NOMO-1 treated with dmso at 0.1 percent for 144 hours (cell line): ENCODE results near the gene BICD2.
A peak's percentile ranks its signal among the peaks of the same experiment; 100 is the strongest.
"Not testable (repeated sequence)": the region's sequence is repeated elsewhere in the genome, so short reads cannot be mapped to it uniquely, and the experiment has no call there.

Source experiments
- DNase-seq: peaks from one replicate; lab custom pipeline; 2025; ENCODE audit not compliant: unreplicated experiment; lab: John Stamatoyannopoulos, UW

The BICD2 gene

DNA sequence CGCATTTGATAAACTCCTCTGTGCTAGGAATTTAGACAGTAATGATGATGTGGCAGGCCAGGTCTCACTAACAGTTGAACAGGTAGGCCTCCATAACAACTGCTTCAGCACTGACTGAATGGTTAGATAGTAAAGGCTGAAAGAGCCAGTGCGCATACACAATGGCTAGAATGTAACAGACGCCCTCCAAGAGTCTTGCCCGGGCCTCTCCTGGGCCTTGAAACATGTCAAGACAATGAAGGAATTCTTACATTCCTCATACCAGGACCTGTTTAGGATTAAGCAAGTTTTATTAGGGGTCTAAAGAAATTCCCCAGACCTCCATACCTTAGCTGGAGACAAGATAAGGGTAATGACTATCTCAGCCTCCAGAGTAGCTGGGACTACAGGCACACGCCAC is 6.7 kb upstream of the BICD2 start:
- DNase-seq: no peak

DNA sequence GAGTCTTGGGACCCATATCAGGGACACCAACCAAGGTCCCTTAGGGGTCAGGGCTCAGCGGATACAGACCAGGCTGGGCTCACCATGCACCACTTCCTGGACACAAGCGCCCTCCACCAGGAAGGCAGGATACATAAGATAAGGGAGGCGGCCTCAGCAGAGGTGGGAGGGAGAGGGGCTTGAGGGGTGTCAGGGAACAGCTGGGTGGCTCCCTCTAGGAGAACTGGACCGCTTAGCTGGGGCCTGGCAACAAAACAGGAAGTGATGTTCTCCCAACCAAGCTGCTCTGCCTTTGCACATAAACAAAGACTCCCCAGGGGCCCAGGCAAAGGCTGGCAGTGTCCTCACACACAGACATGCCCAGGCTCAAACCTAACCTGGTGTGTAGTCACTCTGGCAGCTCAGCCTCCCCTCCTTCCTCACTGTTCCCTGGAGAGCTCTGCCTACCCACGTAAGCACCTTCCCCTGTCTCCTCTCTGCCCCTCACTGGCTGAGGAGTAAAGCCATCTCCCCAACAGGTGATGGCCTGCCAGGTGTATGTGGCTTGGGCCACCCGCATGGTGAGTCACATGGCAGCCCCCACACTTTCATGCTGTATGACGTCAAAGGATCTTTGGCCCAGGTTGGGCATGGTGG is 5.8 kb upstream of the BICD2 start:
- peak; percentile 38 for DNase-seq

DNA sequence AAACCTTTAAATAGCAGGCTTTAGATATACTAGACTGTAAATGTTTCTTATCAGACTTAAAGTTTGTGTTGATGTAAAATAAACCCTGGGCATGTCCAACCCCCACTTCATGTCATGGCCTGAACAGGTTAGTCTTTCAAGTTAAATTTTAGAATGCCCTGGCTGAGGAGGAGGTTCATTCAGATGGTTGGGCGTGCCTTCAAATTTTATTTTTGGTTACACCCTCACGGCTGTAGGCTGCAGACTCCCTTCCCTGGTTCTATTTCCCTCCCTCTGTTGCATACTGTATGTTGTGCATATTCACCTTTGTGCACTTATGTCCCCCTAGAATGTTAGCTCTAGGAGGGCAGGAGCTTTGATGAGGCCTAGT is 5.3 kb upstream of the BICD2 start:
- DNase-seq: no peak

DNA sequence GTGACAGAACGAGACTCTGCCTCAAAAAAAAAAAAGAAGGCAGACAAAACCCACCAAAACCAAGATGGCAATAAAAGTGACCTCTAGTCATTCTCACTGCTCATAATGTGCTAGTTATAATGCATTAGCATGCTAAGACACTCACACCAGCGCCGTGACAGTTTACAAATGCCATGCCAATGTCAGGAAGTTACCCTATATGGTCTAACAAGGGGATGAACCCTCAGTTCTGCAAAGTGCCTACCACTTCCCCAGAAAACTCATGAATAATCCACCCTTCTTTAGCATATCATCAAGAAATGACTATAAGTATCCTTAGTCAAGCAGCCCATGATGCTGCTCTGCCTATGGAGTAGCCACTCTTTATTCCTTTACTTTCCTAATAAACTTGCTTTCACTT is 4.7 kb upstream of the BICD2 start:
- DNase-seq: no peak

GRCh38 chr9:92768816-92769215 is 4.2 kb upstream of the BICD2 start:
- DNase-seq: not testable (repeated sequence)

GRCh38 chr9:92767066-92768054 is 2.7 kb upstream of the BICD2 start:
- DNase-seq: no peak

GRCh38 chr9:92764988-92765936 is 629 bp upstream of the BICD2 start:
- DNase-seq: peak; percentile 96

GRCh38 chr9:92763721-92764380 is 782 bp downstream of the BICD2 start:
- DNase-seq: peak; percentile 43

- no peak for DNase-seq
Measured at GRCh38 chr9:92762781-92763708, 1.6 kb downstream of the BICD2 start.

DNA sequence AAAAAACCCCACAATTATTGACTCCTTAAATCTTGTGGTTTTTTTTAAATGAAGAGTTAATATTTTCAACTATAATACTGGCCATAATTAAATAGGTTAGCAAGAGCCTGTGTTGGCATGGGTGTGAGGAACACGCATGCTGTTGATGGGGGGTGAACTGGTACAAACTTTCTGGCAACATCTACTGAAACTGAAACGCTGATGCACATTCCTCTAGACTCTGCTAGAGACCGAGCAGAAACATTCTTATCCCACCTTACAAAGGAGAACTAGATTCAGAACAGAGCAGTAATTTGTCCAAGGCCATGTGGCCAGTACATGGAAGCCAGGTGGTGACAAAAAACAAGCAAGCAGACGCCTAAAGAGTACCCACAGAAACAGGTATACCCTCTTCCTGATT is 2.4 kb downstream of the BICD2 start:
- no peak for DNase-seq

GRCh38 chr9:92761686-92762085 is 2.9 kb downstream of the BICD2 start:
- DNase-seq: no peak

GRCh38 chr9:92760494-92760893 is 4.1 kb downstream of the BICD2 start:
- no peak for DNase-seq

DNA sequence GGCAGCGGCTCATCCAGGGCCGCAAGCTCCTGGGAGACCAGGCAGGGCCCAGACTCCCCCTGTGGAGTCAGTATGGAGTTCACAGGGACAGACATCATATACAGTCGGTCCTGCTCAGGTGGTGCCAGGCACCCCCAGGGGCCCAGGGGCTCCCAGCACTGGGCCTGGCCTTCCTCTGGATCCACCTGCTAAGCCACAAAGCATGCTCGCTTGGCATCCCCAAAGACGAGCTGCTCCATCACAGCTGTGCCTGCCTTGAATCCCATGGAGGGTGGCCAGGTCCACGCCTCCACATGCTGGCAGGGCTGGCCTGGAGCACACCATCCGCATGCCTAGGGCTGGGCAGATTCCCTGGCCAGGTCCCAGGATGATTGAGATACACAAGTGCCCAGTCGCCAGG is 4.6 kb downstream of the BICD2 start:
- DNase-seq: no peak

DNA sequence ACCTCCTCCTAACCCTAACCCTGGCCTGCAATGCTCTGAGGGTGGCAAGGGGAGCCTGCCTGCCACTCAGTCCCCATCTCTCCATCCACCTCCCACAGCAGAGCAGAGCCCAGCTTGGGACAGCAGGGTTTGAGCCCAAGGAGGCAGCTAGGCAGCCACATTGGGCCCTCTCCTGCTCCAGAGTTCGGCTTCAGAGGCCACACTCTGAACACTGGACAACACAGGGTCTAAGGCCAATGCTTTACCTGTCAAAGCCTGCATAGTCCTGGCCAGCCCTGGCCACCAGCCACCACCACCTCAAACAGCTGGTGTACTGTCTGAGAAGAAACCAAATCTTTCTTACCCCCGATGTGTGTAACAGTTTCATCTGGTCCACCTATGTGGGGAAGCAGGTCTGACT is 5.2 kb downstream of the BICD2 start:
- no peak for DNase-seq

DNA sequence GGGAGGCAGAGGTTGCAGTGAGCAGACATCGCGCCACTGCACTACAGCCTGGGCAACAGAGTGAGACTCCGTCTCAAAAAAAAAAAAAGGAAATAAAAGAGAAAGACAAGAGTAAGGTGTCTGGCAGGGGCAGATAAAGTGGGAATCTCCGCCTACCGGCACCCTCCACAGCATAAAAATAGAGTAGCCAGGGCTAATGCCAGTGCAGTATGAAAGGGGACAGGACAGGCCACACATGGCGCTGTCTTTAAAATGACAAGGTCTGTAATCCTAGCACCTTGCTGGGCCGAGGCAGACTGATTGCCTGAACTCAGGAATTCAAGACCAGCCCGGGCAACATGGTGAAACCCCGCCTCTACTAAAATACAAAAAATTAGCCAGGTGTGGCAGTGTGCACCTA is 7.8 kb downstream of the BICD2 start:
- DNase-seq: no peak

DNA sequence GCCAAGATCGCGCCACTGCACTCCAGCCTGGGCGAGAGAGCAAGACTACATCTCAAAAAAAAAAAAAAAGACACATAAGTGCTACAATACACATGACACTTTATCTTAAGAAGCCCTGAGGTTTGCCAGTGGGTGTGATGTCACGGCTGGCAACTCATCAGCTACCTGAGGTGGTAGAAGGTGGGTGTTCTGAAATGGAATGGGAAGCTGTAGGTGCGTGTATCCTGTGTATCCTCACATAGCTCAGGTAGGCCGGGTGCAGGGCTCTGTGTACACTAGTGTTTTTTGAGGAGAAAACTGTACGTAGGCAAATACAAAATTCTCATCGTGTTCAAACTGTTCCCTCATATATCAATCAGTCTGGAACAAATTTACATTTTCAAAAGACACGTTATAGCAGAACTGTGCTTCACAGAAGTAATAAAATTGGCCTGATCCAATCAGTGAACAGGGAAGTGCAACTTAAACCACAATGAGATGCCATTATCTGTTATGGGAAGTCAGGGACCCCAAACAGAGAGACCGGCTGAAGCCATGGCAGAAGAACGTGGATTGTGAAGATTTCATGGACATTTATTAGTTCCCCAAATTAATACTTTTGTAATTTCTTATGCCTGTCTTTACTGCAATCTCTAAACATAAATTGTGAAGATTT is 10.4 kb downstream of the BICD2 start:
- DNase-seq: peak; percentile 14

- DNase-seq: no peak
Measured at GRCh38 chr9:92752812-92753404, 11.7 kb downstream of the BICD2 start.

GRCh38 chr9:92749934-92750315 is 14.7 kb downstream of the BICD2 start:
- DNase-seq: no peak
